ENCODE measurements around the gene CLK3. TPM values are rescaled to one million over a fixed set of nuclear protein-coding genes. Genes with fewer than 3 reads are reported as not detected.

CLK3 gene
- total and polyA plus RNA-seq, 2 donors (not counting 1 experiment from before 2014, with no cell fraction given): 176 to 350 TPM

DNA sequence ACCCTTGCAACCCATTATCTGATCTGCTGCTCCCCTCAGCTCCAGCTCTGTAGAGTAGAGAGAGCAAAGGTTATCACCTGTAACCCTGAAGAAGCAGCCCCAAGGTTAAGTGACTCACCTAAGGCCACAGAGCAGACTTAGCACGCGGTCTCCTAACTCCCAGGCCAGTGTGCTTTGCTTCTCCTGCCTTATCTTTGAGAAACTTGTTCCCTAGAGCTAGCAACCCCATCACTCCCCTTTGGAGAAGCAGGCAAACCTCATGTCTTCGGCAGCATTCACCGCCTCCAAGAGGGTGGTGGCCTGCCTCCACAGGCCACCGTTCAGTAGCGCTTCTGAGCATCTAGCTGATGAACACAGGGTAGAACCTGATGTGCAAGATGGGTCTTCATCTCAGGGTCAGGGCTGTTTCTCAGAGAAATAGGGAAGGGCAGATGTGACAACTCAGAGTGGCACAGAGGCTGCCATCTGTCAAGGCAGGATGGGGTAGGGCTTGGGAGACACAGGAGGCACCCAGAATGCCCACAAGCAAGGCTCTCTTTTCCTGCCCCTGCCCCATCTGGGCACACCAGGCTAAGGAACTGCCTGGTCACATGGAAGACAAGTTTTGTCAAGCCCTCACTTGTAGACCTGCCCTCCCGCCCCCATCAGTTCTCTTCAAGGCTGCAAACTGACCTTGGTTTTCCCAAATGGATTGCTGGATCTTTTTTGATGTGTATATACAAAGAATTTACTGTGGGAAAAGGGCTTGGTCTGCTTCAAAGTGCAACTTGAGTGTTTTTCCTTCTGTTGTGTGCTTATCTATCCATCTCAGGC, 34.9 kb upstream of the CLK3 start:
- Histone ChIP-seq H3K9ac (ENCODE audit: low read length) (no peak overlapping the region), H3K27me3 (replicated peaks in 1 of 4; ENCODE audit: control extremely low read depth in 1 of 4, control insufficient read depth in 3 of 4, insufficient read depth in 4 of 4, low read length in 3 of 4) (no peaks in the 10 kb centered on the region), H4K20me1 (ENCODE audit: control insufficient read depth, insufficient read depth, low read length, poor library complexity, severe bottlenecking) (no peaks in the 10 kb centered on the region), H3K36me3 (replicated peaks in 1 of 2; ENCODE audit: control extremely low read depth in 1 of 2, control insufficient read depth in 1 of 2, extremely low read depth in 1 of 2, insufficient read depth in 2 of 2, low read length in 1 of 2) (peaks cover 6 to 42% of the 10 kb centered on the region in 2 experiments), H3K79me2 (ENCODE audit: control insufficient read depth, insufficient read depth, low read length) (no peaks in the 10 kb centered on the region), H3K27ac (ENCODE audit: low read length in 2 of 2) (no peak overlapping the region), H3K4me2 (replicated peaks; ENCODE audit: low read depth, low read length, poor library complexity, severe bottlenecking) (no peak overlapping the region), H3K9me3 (ENCODE audit: control extremely low read depth in 1 of 3, control insufficient read depth in 2 of 3, insufficient read depth in 1 of 3, low read length in 2 of 3) (no peaks in the 10 kb centered on the region), H3K4me3 (ENCODE audit: control extremely low read depth in 1 of 5, extremely low read depth in 1 of 5, insufficient read depth in 1 of 5, low read depth in 2 of 5, low read length in 4 of 5) (no peak overlapping the region), H3K4me1 (ENCODE audit: control insufficient read depth in 2 of 2, insufficient read depth in 2 of 2, low read length in 2 of 2) (no peaks in the 10 kb centered on the region), H2AFZ (ENCODE audit: insufficient read depth, low read depth, low read length, poor library complexity, severe bottlenecking) (no peak overlapping the region)
- ATAC-seq (ENCODE audit: low read depth): no peak
- CTCF ChIA-PET: no interaction called here
- no peak for DNase-seq
- H3K4me1 Mint-ChIP-seq: no peaks in the 10 kb centered on the region
- H3K9me3 Mint-ChIP-seq (ENCODE audit: insufficient read depth): no peaks in the 10 kb centered on the region
- POLR2A ChIA-PET: no interaction called here
- no peaks in the 10 kb centered on the region for H3K27me3 Mint-ChIP-seq
- no peak overlapping the region for H3K4me3 Mint-ChIP-seq
- TF ChIP-seq, protein P1, sequence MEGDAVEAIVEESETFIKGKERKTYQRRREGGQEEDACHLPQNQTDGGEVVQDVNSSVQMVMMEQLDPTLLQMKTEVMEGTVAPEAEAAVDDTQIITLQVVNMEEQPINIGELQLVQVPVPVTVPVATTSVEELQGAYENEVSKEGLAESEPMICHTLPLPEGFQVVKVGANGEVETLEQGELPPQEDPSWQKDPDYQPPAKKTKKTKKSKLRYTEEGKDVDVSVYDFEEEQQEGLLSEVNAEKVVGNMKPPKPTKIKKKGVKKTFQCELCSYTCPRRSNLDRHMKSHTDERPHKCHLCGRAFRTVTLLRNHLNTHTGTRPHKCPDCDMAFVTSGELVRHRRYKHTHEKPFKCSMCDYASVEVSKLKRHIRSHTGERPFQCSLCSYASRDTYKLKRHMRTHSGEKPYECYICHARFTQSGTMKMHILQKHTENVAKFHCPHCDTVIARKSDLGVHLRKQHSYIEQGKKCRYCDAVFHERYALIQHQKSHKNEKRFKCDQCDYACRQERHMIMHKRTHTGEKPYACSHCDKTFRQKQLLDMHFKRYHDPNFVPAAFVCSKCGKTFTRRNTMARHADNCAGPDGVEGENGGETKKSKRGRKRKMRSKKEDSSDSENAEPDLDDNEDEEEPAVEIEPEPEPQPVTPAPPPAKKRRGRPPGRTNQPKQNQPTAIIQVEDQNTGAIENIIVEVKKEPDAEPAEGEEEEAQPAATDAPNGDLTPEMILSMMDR (IDR thresholded peaks at IDR 0.05): no peak
- TF ChIP-seq EZH2 (IDR thresholded peaks at IDR 0.05; ENCODE audit: borderline replicate concordance, insufficient read depth, low read depth, low read length, poor library complexity, severe bottlenecking): no peak
- WGBS (ENCODE audit: insufficient coverage): 95% methylated on average over 7 of the region's 7 CpGs
- intact Hi-C loops (cut with micrococcal nuclease): no loop called here
- no peak overlapping the region for H3K27ac Mint-ChIP-seq

DNA sequence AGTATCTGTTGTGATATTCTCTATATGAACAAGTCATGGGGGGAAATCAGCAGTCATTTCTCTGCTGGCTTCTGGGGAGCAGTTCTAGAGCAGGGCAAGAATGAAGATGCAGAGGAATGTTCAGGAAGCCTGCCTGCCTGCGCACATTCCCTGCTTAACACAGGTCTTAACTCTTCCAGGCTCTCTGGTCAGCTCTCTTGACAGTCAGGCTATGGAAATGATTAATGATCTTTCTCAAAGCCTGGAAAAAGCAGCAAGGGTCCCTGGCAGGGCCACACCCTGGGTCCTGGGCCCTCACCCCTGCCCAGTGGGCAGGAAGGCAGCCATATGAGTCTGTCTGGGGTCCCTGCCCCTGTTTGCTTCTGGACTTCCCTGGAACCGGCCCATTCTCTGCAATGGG, 31.4 kb upstream of the CLK3 start:
- H3K36me3 ChIP-seq (replicated peaks in 1 of 2; ENCODE audit: control extremely low read depth in 1 of 2, control insufficient read depth in 1 of 2, extremely low read depth in 1 of 2, insufficient read depth in 2 of 2, low read length in 1 of 2): peaks cover under 1 to 34% of the 10 kb centered on the region in 2 experiments
- 17% methylated on average over 1 of the region's 2 CpGs for whole genome bisulfite sequencing (ENCODE audit: insufficient coverage)
- H3K9me3 ChIP-seq (ENCODE audit: control extremely low read depth in 1 of 3, control insufficient read depth in 2 of 3, insufficient read depth in 1 of 3, low read length in 2 of 3): no peaks in the 10 kb centered on the region
- H2AFZ ChIP-seq (ENCODE audit: insufficient read depth, low read depth, low read length, poor library complexity, severe bottlenecking): no peak overlapping the region
- H3K4me2 ChIP-seq (replicated peaks; ENCODE audit: low read depth, low read length, poor library complexity, severe bottlenecking): no peak overlapping the region
- H3K4me1 ChIP-seq (ENCODE audit: control insufficient read depth in 2 of 2, insufficient read depth in 2 of 2, low read length in 2 of 2): no peaks in the 10 kb centered on the region
- DNase-seq (no peak), ATAC-seq (ENCODE audit: low read depth) (no peak)
- H4K20me1 ChIP-seq (ENCODE audit: control insufficient read depth, insufficient read depth, low read length, poor library complexity, severe bottlenecking): no peaks in the 10 kb centered on the region
- H3K4me3 ChIP-seq (ENCODE audit: control extremely low read depth in 1 of 5, extremely low read depth in 1 of 5, insufficient read depth in 1 of 5, low read depth in 2 of 5, low read length in 4 of 5): no peak overlapping the region
- ChIA-PET POLR2A (no interaction called here), CTCF (no interaction called here)
- H3K4me3 Mint-ChIP-seq: no peak overlapping the region
- H3K27ac ChIP-seq (ENCODE audit: low read length in 2 of 2): no peak overlapping the region
- H3K9ac ChIP-seq (ENCODE audit: low read length): no peak overlapping the region
- H3K9me3 Mint-ChIP-seq (ENCODE audit: insufficient read depth): no peaks in the 10 kb centered on the region
- H3K79me2 ChIP-seq (ENCODE audit: control insufficient read depth, insufficient read depth, low read length): no peaks in the 10 kb centered on the region
- H3K27me3 ChIP-seq (replicated peaks in 1 of 4; ENCODE audit: control extremely low read depth in 1 of 4, control insufficient read depth in 3 of 4, insufficient read depth in 4 of 4, low read length in 3 of 4): no peaks in the 10 kb centered on the region
- intact Hi-C loops (cut with micrococcal nuclease): no loop called here
- no peak for TF ChIP-seq EZH2 (IDR thresholded peaks at IDR 0.05; ENCODE audit: borderline replicate concordance, insufficient read depth, low read depth, low read length, poor library complexity, severe bottlenecking)
- TF ChIP-seq, protein P1 (IDR thresholded peaks at IDR 0.05): no peak
- no peaks in the 10 kb centered on the region for H3K4me1 Mint-ChIP-seq
- H3K27me3 Mint-ChIP-seq: no peaks in the 10 kb centered on the region
- H3K27ac Mint-ChIP-seq: no peak overlapping the region
